BJ (cell line): ENCODE data around the gene PCDH1. TPM values are rescaled to one million over a fixed set of nuclear protein-coding genes. Genes with fewer than 3 reads are reported as not detected.

Experiments used
- CTCF ChIA-PET: fragments of 350-600 bp; formaldehyde crosslinking; extraction: SDS; loops from one replicate; lab custom pipeline; 2021; ENCODE audit warnings: antibody characterized with exemption, inconsistent platforms; lab: Yijun Ruan, JAX
- POLR2A ChIA-PET: fragments of 300-600 bp; sonication (Branson Sonifier 250); formaldehyde crosslinking; extraction: SDS; loops from one replicate; lab custom pipeline; 2021; ENCODE audit warnings: antibody characterized with exemption; lab: Charles Lee
- DNase-seq: peaks from one replicate; pipeline ENCODE4 v3.0.0-alpha.2; 2011; ENCODE audit warnings: low read depth
- H3K27me3 ChIP-seq: 2 replicates; pipeline ENCODE4 v1.6.0; 2011; ENCODE audit warnings: low read length; ENCODE audit not compliant: control insufficient read depth, insufficient read depth
- H3K36me3 ChIP-seq: 2 replicates; pipeline ENCODE4 v1.5.1; 2011; ENCODE audit warnings: low read length; ENCODE audit not compliant: control insufficient read depth, insufficient read depth
- H3K4me3 ChIP-seq: 2 replicates; pipeline ENCODE4 v1.5.1; 2011; ENCODE audit warnings: low read depth, mild to moderate bottlenecking, control low read depth, low read length
- CTCF ChIP-seq: IDR thresholded peaks from 2 replicates; pipeline ENCODE4 v1.5.1; 2011; ENCODE audit warnings: low read depth, mild to moderate bottlenecking, control low read depth, inconsistent platforms, low read length, moderate library complexity; ENCODE audit not compliant: insufficient read depth
- polyA plus RNA-seq: library from polyadenylated mRNA; depleted of rRNA; stranded (reverse); fragments of >200 nt; gene quantifications from 2 replicates; pipeline ENCODE4 v1.2.3, GENCODE V29; 2011

The PCDH1 gene
- polyA plus RNA-seq, 1 experiment = 2.1 TPM

DNA sequence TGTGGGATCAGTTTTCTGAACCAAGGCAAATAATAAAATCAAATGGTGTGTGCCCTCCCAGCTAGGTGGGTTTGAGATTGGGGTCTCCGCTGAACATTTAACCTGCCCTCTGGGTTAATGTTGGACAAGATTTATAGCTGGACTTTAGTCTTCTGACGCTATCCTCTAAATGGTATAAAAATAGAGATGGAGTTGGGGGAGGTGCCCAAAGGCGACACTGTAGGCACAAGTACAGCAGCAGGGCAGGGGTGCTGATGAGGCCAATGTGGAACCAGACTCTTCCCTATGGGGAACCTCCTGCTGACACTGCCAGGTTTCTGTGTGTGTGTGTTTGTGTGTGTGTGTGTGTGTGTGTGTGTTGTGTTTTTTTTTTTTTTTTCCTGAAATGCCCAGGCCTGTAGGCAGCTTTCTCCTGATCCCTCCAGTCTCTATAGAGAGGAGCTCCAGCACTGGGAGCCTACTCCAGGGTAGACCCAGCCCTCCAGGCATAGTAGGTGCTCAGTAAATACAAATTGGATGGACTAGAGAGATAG is 37.9 kb downstream of the PCDH1 start:
- Histone ChIP-seq H3K4me3 (no peak overlapping the region), H3K27me3 (no peaks in the 10 kb centered on the region; the same call in 1 of the 2 replicates), H3K36me3 (no peaks in the 10 kb centered on the region)
- POLR2A ChIA-PET = no interaction called here
- TF ChIP-seq CTCF = no peak
- DNase-seq = no peak
- CTCF ChIA-PET = interaction anchor here (1.1 to 1.9 kb wide), 2 partner anchors 39 to 148 kb away, joined by 4 to 9 read pairs; no protein-coding TSS in a partner anchor

GRCh38 chr5:141839015-141839513 is 39.1 kb downstream of the PCDH1 start:
- CTCF ChIA-PET = interaction anchor here (1.1 to 1.9 kb wide), 2 partner anchors 40 to 147 kb away, joined by 4 to 9 read pairs; no protein-coding TSS in a partner anchor
- H3K4me3 ChIP-seq = no peak overlapping the region
- DNase-seq = no peak

GRCh38 chr5:141838326-141839014 is 39.7 kb downstream of the PCDH1 start:
- H3K27me3 ChIP-seq = no peaks in the 10 kb centered on the region; the same call in 1 of the 2 replicates
- no peak overlapping the region for H3K4me3 ChIP-seq
- no peak for TF ChIP-seq CTCF
- POLR2A ChIA-PET = no interaction called here
- CTCF ChIA-PET = interaction anchor here (1.9 kb wide), 1 partner anchor 41 kb away, joined by 9 read pairs; no protein-coding TSS in a partner anchor
- no peak for DNase-seq
- H3K36me3 ChIP-seq = no peaks in the 10 kb centered on the region

More at GRCh38 chr5:141839015-141839513, 39.1 kb downstream of the PCDH1 start:
- Histone ChIP-seq H3K36me3 (no peaks in the 10 kb centered on the region), H3K27me3 (no peaks in the 10 kb centered on the region; the same call in 1 of the 2 replicates)
- TF ChIP-seq CTCF = no peak
- POLR2A ChIA-PET = no interaction called here

DNA sequence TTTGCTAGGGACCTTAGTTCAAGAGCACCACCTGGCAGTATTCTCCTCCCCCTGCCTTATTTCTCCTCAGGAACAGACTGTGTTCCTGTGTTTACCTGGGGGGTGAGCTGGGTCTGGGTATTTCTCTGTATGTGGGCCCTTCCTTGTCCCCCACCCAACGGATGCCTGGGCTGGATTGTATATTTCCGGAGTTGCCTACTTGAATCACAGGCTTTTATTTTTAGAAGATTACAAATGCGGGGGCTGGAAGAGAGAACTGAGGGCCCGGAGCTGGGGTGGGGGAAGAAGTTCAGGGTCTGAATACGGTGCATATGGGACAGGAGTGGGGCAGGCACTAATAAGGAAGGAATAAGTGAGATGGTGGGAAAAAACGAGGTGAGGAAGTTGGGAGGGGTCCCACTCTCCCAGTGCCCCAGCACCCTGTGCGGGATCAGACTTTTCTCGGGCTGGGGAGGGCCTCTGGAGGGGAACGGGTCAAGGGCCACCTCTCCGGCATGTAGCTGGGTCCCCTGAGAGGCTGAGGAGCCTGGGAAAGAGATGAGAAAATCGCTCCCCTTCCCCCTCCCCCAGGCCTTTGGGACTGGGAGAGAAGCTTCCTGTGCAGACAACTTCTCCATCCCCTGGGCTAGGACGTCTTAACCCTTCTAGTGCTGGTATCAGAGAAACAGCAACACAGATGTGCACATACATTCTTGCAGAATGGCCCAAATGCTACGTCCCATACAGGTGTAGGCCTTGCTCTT is 42.1 kb downstream of the PCDH1 start:
- Histone ChIP-seq H3K36me3 (no peaks in the 10 kb centered on the region), H3K27me3 (no peaks in the 10 kb centered on the region; the same call in 1 of the 2 replicates), H3K4me3 (no peak overlapping the region)
- TF ChIP-seq CTCF = no peak
- no peak for DNase-seq
- CTCF ChIA-PET = interaction anchor here (1.4 to 1.8 kb wide), 3 partner anchors 10 to 27 kb away, joined by 3 to 5 read pairs (median 3); no protein-coding TSS in a partner anchor
- POLR2A ChIA-PET = interaction anchor here (0.6 kb wide), 1 partner anchor 28 kb away, joined by 3 read pairs; no protein-coding TSS in a partner anchor
